H9 (cell line): Measurements from ENCODE around the gene USP53. TPM values are rescaled to one million over a fixed set of nuclear protein-coding genes. Genes with fewer than 3 reads are reported as not detected.
"Not testable (repeated sequence)": the region's sequence is repeated elsewhere in the genome, so short reads cannot be mapped to it uniquely, and the experiment has no call there.

Experiments used
- DNase-seq: peaks from one replicate; pipeline ENCODE4 v3.0.0-alpha.2; 2017
- H2AFZ ChIP-seq: one replicate; pipeline ENCODE4 v1.6.1; 2013; ENCODE audit warnings: mild to moderate bottlenecking, low read length, control low read depth, moderate library complexity
- H2AK5ac ChIP-seq: 2 replicates; pipeline ENCODE4 v1.6.1; 2013; ENCODE audit warnings: low read length, control low read depth, mixed read lengths; ENCODE audit not compliant: insufficient read length
- H2BK120ac ChIP-seq: one replicate; pipeline ENCODE4 v1.6.1; 2013; ENCODE audit warnings: low read depth, mild to moderate bottlenecking, low read length, control low read depth, inconsistent platforms; ENCODE audit not compliant: poor library complexity, severe bottlenecking
- H2BK12ac ChIP-seq: 2 replicates; pipeline ENCODE4 v1.6.1; 2013; ENCODE audit warnings: low read length, control low read depth, mixed read lengths, low read depth; ENCODE audit not compliant: insufficient read length
- H2BK15ac ChIP-seq: 2 replicates; pipeline ENCODE4 v1.6.1; 2013; ENCODE audit warnings: low read depth, low read length, control low read depth
- H2BK20ac ChIP-seq: one replicate; pipeline ENCODE4 v1.6.1; 2013; ENCODE audit warnings: low read depth, mild to moderate bottlenecking, low read length, control low read depth, inconsistent platforms; ENCODE audit not compliant: poor library complexity, severe bottlenecking
- H2BK5ac ChIP-seq: 2 replicates; pipeline ENCODE4 v1.6.1; 2013; ENCODE audit warnings: low read length, control low read depth, mixed read lengths; ENCODE audit not compliant: insufficient read length
- H3K14ac ChIP-seq: 2 replicates; pipeline ENCODE4 v1.6.1; 2013; ENCODE audit warnings: low read length, control low read depth; ENCODE audit not compliant: insufficient read depth
- H3K18ac ChIP-seq: 2 replicates; pipeline ENCODE4 v1.6.1; 2013; ENCODE audit warnings: low read depth, mild to moderate bottlenecking, mixed read lengths, low read length, control low read depth; ENCODE audit not compliant: insufficient read length
- H3K23ac ChIP-seq: 2 replicates; pipeline ENCODE4 v1.6.1; 2013; ENCODE audit warnings: low read length, control low read depth, mixed read lengths, low read depth; ENCODE audit not compliant: insufficient read length
- H3K23me2 ChIP-seq: 2 replicates; pipeline ENCODE4 v1.6.1; 2013; ENCODE audit warnings: low read depth, mild to moderate bottlenecking, mixed read lengths, low read length, control low read depth; ENCODE audit not compliant: insufficient read length, poor library complexity, severe bottlenecking
- H3K27ac ChIP-seq: 2 replicates; pipeline ENCODE4 v1.5.1; 2013; ENCODE audit warnings: low read length, control low read depth, mixed read lengths, low read depth; ENCODE audit not compliant: insufficient read length
- H3K27me3 ChIP-seq: 2 replicates; pipeline ENCODE4 v1.6.1; 2013; ENCODE audit warnings: low read length, control low read depth, inconsistent platforms; ENCODE audit not compliant: insufficient read depth
- H3K4ac ChIP-seq: 2 replicates; pipeline ENCODE4 v1.6.1; 2013; ENCODE audit warnings: low read depth, mild to moderate bottlenecking, control low read depth, inconsistent platforms, low read length, moderate library complexity
- H3K4me1 ChIP-seq: 2 replicates; pipeline ENCODE4 v1.6.1; 2013; ENCODE audit warnings: low read length, control low read depth, inconsistent platforms; ENCODE audit not compliant: insufficient read depth
- H3K4me2 ChIP-seq: 2 replicates; pipeline ENCODE4 v1.6.1; 2013; ENCODE audit warnings: low read length, control low read depth, mixed read lengths; ENCODE audit not compliant: insufficient read length, insufficient read depth
- H3K56ac ChIP-seq: 2 replicates; pipeline ENCODE4 v1.6.1; 2013; ENCODE audit warnings: low read depth, mild to moderate bottlenecking, mixed read lengths, low read length, control low read depth; ENCODE audit not compliant: insufficient read length
- H3K79me1 ChIP-seq: 2 replicates; pipeline ENCODE4 v1.6.1; 2013; ENCODE audit warnings: low read depth, mild to moderate bottlenecking, moderate library complexity, low read length, control low read depth, inconsistent platforms; ENCODE audit not compliant: insufficient read depth, poor library complexity, severe bottlenecking
- H3K79me2 ChIP-seq: 2 replicates; pipeline ENCODE4 v1.6.1; 2013; ENCODE audit warnings: low read length, control low read depth, inconsistent platforms; ENCODE audit not compliant: insufficient read depth
- H3K9ac ChIP-seq: 2 replicates; pipeline ENCODE4 v1.6.1; 2013; ENCODE audit warnings: low read length, control low read depth, mixed read lengths; ENCODE audit not compliant: insufficient read length; ENCODE audit errors: extremely low read depth
- H3K9me3 ChIP-seq: one replicate; pipeline ENCODE4 v1.6.1; 2013; ENCODE audit warnings: low read depth, low read length, inconsistent platforms; ENCODE audit not compliant: control insufficient read depth
- H3T11ph ChIP-seq: one replicate; pipeline ENCODE4 v1.6.1; 2013; ENCODE audit warnings: mild to moderate bottlenecking, low read length, control low read depth, inconsistent platforms
- H4K20me1 ChIP-seq: one replicate; pipeline ENCODE4 v1.6.1; 2013; ENCODE audit not compliant: control insufficient read depth, insufficient read length, insufficient read depth
- H4K5ac ChIP-seq: 2 replicates; pipeline ENCODE4 v1.6.1; 2013; ENCODE audit warnings: low read depth, mild to moderate bottlenecking, mixed read lengths, low read length, control low read depth; ENCODE audit not compliant: insufficient read length
- H4K8ac ChIP-seq: replicated peaks from 2 replicates; pipeline ENCODE4 v1.6.1; 2013; ENCODE audit warnings: low read length, control low read depth, mixed read lengths, low read depth; ENCODE audit not compliant: insufficient read length
- H4K91ac ChIP-seq: 2 replicates; pipeline ENCODE4 v1.6.1; 2013; ENCODE audit warnings: low read depth, mild to moderate bottlenecking, moderate library complexity, mixed read lengths, low read length, control low read depth; ENCODE audit not compliant: insufficient read length
- H3K27ac Mint-ChIP-seq, 3 experiments: 2 replicates in 2 of 3; 3 replicates in 1 of 3; pipeline ENCODE4 v1.8.0; 2020 to 2021; ENCODE audit warnings: mixed read lengths in 3 of 3, mild to moderate bottlenecking in 1 of 3, moderate library complexity in 1 of 3
- H3K27me3 Mint-ChIP-seq: 2 replicates; pipeline ENCODE4 v1.8.0; 2021; ENCODE audit warnings: low read depth, mild to moderate bottlenecking, moderate library complexity, mixed read lengths
- H3K36me3 Mint-ChIP-seq, 3 experiments: 2 replicates in 2 of 3; 3 replicates in 1 of 3; pipeline ENCODE4 v1.8.0; 2020 to 2021; ENCODE audit warnings: low read depth in 3 of 3, mixed read lengths in 3 of 3; ENCODE audit not compliant: insufficient read depth in 1 of 3
- H3K4me1 Mint-ChIP-seq, 2 experiments: 2 replicates each; pipeline ENCODE4 v1.8.0; 2020; ENCODE audit warnings: mixed read lengths in 2 of 2
- H3K4me3 Mint-ChIP-seq, 2 experiments: 2 replicates in 1 of 2; 3 replicates in 1 of 2; pipeline ENCODE4 v1.8.0; 2020 to 2021; ENCODE audit warnings: mild to moderate bottlenecking in 2 of 2, mixed read lengths in 2 of 2, moderate library complexity in 1 of 2
- H3K9me3 Mint-ChIP-seq, 2 experiments: 2 replicates in 1 of 2; 3 replicates in 1 of 2; pipeline ENCODE4 v1.8.0; 2020; ENCODE audit warnings: mild to moderate bottlenecking in 2 of 2, mixed read lengths in 2 of 2, moderate library complexity in 1 of 2
- WGBS: extraction: QIAGEN DNeasy Blood & Tissue Kit; methylation state at CpG from one replicate; pipeline ENCODE4 v1.1.7; 2013; ENCODE audit warnings: missing lambda C conversion rate, low lambda C conversion rate, mixed read lengths; ENCODE audit not compliant: insufficient read length; ENCODE audit errors: extremely low coverage; 5-methylcytosine and 5-hydroxymethylcytosine counted together
- total RNA-seq: library from RNA; stranded (reverse); gene quantifications from 2 replicates; pipeline ENCODE4 v1.2.1, GENCODE V29; 2021

Gene USP53
- total RNA-seq, 1 experiment from 2014 or later: 18.4 TPM

GRCh38 chr4:119343293-119343692 lies 130.8 kb downstream of the USP53 start:
- not testable (repeated sequence) for H4K8ac ChIP-seq, H2BK20ac ChIP-seq, H3T11ph ChIP-seq

More at GRCh38 chr4:119343293-119343692, 130.8 kb downstream of the USP53 start:
- not testable (repeated sequence) for H4K20me1 ChIP-seq, H3K79me1 ChIP-seq, DNase-seq, H2BK15ac ChIP-seq, H3K4me1 Mint-ChIP-seq, H2BK5ac ChIP-seq, H3K4me2 ChIP-seq, H3K27me3 ChIP-seq, H3K4me3 Mint-ChIP-seq, H3K27me3 Mint-ChIP-seq, H4K5ac ChIP-seq, H2AFZ ChIP-seq, H2AK5ac ChIP-seq, H3K36me3 Mint-ChIP-seq, H3K9me3 Mint-ChIP-seq, H3K23ac ChIP-seq, H3K9me3 ChIP-seq, H3K27ac Mint-ChIP-seq, H2BK120ac ChIP-seq, H4K91ac ChIP-seq, H3K14ac ChIP-seq, H3K79me2 ChIP-seq, H3K27ac ChIP-seq, H3K9ac ChIP-seq, H3K4me1 ChIP-seq, H3K56ac ChIP-seq, H3K18ac ChIP-seq, H2BK12ac ChIP-seq, H3K4ac ChIP-seq, H3K23me2 ChIP-seq
- no CpG with 5 or more reads among the region's 2 CpGs for WGBS

Other genes starting within 250 kb of the USP53 start
- not detected in 2 replicates for gene MYOZ2, start 76.9 kb upstream of the USP53 start, total RNA-seq
- gene FABP2, start 109.4 kb downstream of the USP53 start, total RNA-seq: not detected in 2 replicates